ENCODE results near the gene CDC14A. TPM values are rescaled to one million over a fixed set of nuclear protein-coding genes. Genes with fewer than 3 reads are reported as not detected.

The CDC14A gene
- total and polyA plus RNA-seq, 2 of the 8 experiments (the other 6 are each of a cell fraction or from before 2014, with no cell fraction given) = 3.2 to 8.9 TPM

DNA sequence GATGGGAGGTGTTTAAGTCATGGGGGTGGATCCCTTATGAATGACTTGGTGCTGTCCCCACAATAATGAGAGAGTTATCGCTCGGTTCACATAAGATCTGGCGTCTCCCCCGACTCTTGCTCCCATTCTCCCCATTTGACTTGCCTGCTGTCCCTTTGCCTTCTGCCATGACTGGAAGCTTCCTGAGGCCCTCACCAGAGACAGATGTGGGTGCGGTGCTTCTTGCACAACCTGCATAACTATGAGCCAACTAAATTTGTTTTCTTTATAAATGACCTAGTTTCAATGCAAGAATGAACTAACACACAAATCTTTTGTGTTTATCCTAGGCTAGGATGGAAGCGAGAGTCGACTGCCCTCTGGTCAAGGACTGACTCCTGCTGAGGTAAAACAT lies 31.2 kb upstream of the CDC14A start:
- H3K4ac ChIP-seq (replicated peaks; ENCODE audit: insufficient read length, low read depth, low read length) = no peak overlapping the region
- H4K8ac ChIP-seq (ENCODE audit: extremely low read depth, insufficient read depth, low read length) = no peak overlapping the region
- POLR2A ChIA-PET (ENCODE audit: partially characterized antibody) = interaction anchor here (0.6 to 2.8 kb wide), 2 partner anchors 14 to 30 kb away, joined by 4 to 8 read pairs; partner anchors contain the start of gene CDC14A
- H4K5ac ChIP-seq (ENCODE audit: insufficient read length, low read depth, low read length) = no peak overlapping the region
- no peak overlapping the region for H3K27ac ChIP-seq (ENCODE audit: low read depth, low read length)
- H3K9me3 ChIP-seq (ENCODE audit: insufficient read depth in 2 of 2, low read depth in 1 of 2, low read length in 1 of 2) = peaks cover 6 to 7% of the 10 kb centered on the region in 2 experiments; a peak in 3 of 4 replicates
- no peak overlapping the region for H4K91ac ChIP-seq (replicated peaks; ENCODE audit: insufficient read length, low read length)
- H4K20me1 ChIP-seq (replicated peaks in 1 of 2; ENCODE audit: control insufficient read depth in 1 of 2, insufficient read depth in 2 of 2, low read length in 2 of 2) = no peaks in the 10 kb centered on the region
- H2BK15ac ChIP-seq (ENCODE audit: low read length) = no peak overlapping the region
- CTCF ChIA-PET (ENCODE audit: partially characterized antibody) = interaction anchor here (1.1 to 1.6 kb wide), 3 partner anchors 14 to 138 kb away, joined by 3 to 4 read pairs (median 4); no protein-coding TSS in a partner anchor
- H3K23me2 ChIP-seq (ENCODE audit: low read depth, low read length) = no peaks in the 10 kb centered on the region
- FAIRE-seq (no peak), DNase-seq (ENCODE audit: low read depth in 1 of 2, low spot score in 2 of 2) (no peak)
- H3K36me3 ChIP-seq (ENCODE audit: control insufficient read depth in 2 of 4, insufficient read depth in 4 of 4, low read length in 3 of 4) = no peaks in the 10 kb centered on the region
- H3K14ac ChIP-seq (ENCODE audit: insufficient read length) = no peak overlapping the region
- H3K23ac ChIP-seq (ENCODE audit: insufficient read length) = no peak overlapping the region
- no peak overlapping the region for H2BK120ac ChIP-seq (replicated peaks; ENCODE audit: low read depth, low read length)
- no peaks in the 10 kb centered on the region for H3K27me3 ChIP-seq (replicated peaks in 1 of 4; ENCODE audit: control insufficient read depth in 3 of 4, extremely low read depth in 1 of 4, insufficient read depth in 3 of 4, low read length in 3 of 4)
- no peaks in the 10 kb centered on the region for H3K79me2 ChIP-seq (ENCODE audit: control insufficient read depth in 1 of 2, insufficient read depth in 2 of 2, low read length in 2 of 2)
- H2AFZ ChIP-seq (ENCODE audit: low read length) = no peak overlapping the region
- no peak overlapping the region for H2BK5ac ChIP-seq (ENCODE audit: low read depth, low read length)
- H3K79me1 ChIP-seq (ENCODE audit: low read depth, low read length) = no peaks in the 10 kb centered on the region
- no peak overlapping the region for H3K9ac ChIP-seq (replicated peaks in 1 of 4; ENCODE audit: extremely low read depth in 1 of 4, low read depth in 3 of 4, low read length in 3 of 4)
- H3K4me1 ChIP-seq (replicated peaks in 1 of 4; ENCODE audit: control insufficient read depth in 3 of 4, insufficient read depth in 4 of 4, low read length in 3 of 4) = peaks cover 0 to 7% (median 3%) of the 10 kb centered on the region in 4 experiments; a peak in 4 of 7 replicates
- H3K18ac ChIP-seq (ENCODE audit: extremely low read depth, low read length) = no peak overlapping the region
- H3K4me2 ChIP-seq (ENCODE audit: insufficient read depth in 1 of 2, low read depth in 2 of 2, low read length in 2 of 2) = no peak overlapping the region
- no peak overlapping the region for H2BK20ac ChIP-seq (ENCODE audit: low read length)
- H2BK12ac ChIP-seq (ENCODE audit: low read depth, low read length) = no peak overlapping the region
- no peak overlapping the region for H2AK5ac ChIP-seq (ENCODE audit: low read depth, low read length)
- no peak overlapping the region for H3K4me3 ChIP-seq (ENCODE audit: extremely low read depth in 1 of 4, insufficient read depth in 2 of 4, low read depth in 3 of 4, low read length in 4 of 4)
- WGBS, 2 experiments (ENCODE audit: extremely low coverage in 1 of 2, insufficient coverage in 1 of 2, insufficient read length in 1 of 2, insufficient replicate concordance in 2 of 2, low coverage in 1 of 2, low lambda C conversion rate in 2 of 2, missing lambda C conversion rate in 1 of 2) = 87% methylated on average over 7 of the region's 7 CpGs; no CpG with 5 or more reads in 1 of the 2 experiments
- no peak overlapping the region for H3K56ac ChIP-seq (replicated peaks; ENCODE audit: insufficient read length, low read depth, low read length)
- TF ChIP-seq RXRA (IDR thresholded peaks at IDR 0.05; ENCODE audit: insufficient read depth, low read depth, low read length) = no peak
- TF ChIP-seq, protein P1, sequence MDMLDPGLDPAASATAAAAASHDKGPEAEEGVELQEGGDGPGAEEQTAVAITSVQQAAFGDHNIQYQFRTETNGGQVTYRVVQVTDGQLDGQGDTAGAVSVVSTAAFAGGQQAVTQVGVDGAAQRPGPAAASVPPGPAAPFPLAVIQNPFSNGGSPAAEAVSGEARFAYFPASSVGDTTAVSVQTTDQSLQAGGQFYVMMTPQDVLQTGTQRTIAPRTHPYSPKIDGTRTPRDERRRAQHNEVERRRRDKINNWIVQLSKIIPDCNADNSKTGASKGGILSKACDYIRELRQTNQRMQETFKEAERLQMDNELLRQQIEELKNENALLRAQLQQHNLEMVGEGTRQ (IDR thresholded peaks at IDR 0.05; ENCODE audit: low read length) = no peak
- no peak for TF ChIP-seq EP300 (IDR thresholded peaks at IDR 0.05; ENCODE audit: borderline replicate concordance in 1 of 2, low read depth in 2 of 2, low read length in 2 of 2)
- TF ChIP-seq PHF8 (conservative IDR thresholded peaks at IDR 0.05; ENCODE audit: low read depth, low read length) = no peak
- no peak for TF ChIP-seq TAF7 (optimal IDR thresholded peaks at IDR 0.05; ENCODE audit: borderline replicate concordance, low read depth, low read length)
- TF ChIP-seq SRF (IDR thresholded peaks at IDR 0.05; ENCODE audit: low read depth, low read length) = no peak
- no peak for TF ChIP-seq JUND (IDR thresholded peaks at IDR 0.05; ENCODE audit: low read length)
- TF ChIP-seq CHD2 (IDR thresholded peaks at IDR 0.05; ENCODE audit: low read length) = no peak
- no peak for TF ChIP-seq CEBPB (IDR thresholded peaks at IDR 0.05; ENCODE audit: low read depth, low read length)
- no peak for TF ChIP-seq CBX8 (IDR thresholded peaks at IDR 0.05; ENCODE audit: borderline replicate concordance, low read depth, low read length)
- TF ChIP-seq EZH2 (IDR thresholded peaks at IDR 0.05; ENCODE audit: low read depth, low read length, severe bottlenecking) = no peak
- no peak for TF ChIP-seq KDM1A (IDR thresholded peaks at IDR 0.05; ENCODE audit: borderline replicate concordance, low read length)
- TF ChIP-seq GTF2F1 (IDR thresholded peaks at IDR 0.05; ENCODE audit: borderline replicate concordance, low read depth, low read length) = no peak

All from H1 (cell line).